Brain microvascular endothelial cell (primary cell): ENCODE data around the gene CPLANE2.
"Not testable (repeated sequence)": the region's sequence is repeated elsewhere in the genome, so short reads cannot be mapped to it uniquely, and the experiment has no call there.

Source experiments
- DNase-seq: peaks from one replicate; pipeline ENCODE4 v3.0.0-alpha.2; 2020
- H3K27ac ChIP-seq: fragments of 250-450 bp; sonication (Bioruptor Pico); 2 replicates; pipeline ENCODE4 v1.5.1; 2020; ENCODE audit warnings: mild to moderate bottlenecking, moderate library complexity
- H3K27me3 ChIP-seq: fragments of 250-450 bp; sonication (Bioruptor Pico); replicated peaks from 2 replicates; pipeline ENCODE4 v1.5.1; 2020; ENCODE audit warnings: mild to moderate bottlenecking
- H3K36me3 ChIP-seq: fragments of 250-450 bp; sonication (Bioruptor Pico); replicated peaks from 2 replicates; pipeline ENCODE4 v1.5.1; 2020; ENCODE audit warnings: mild to moderate bottlenecking
- H3K4me3 ChIP-seq: 2 replicates; pipeline ENCODE4 v1.5.1; 2011; ENCODE audit warnings: low read depth, mild to moderate bottlenecking, control low read depth, low read length, moderate library complexity
- in situ Hi-C: cut with HindIII; loops from 2 replicates; pipeline ENCODE4 v1.10.0; 2017; ENCODE audit warnings: low sequenced_read_pairs, low pct_ligation_motif_present
- TF ChIP-seq, protein P1 (sequence below): IDR thresholded peaks from 2 replicates; pipeline ENCODE4 v1.5.1; 2011; ENCODE audit warnings: low read depth, mild to moderate bottlenecking, moderate library complexity, low read length, control low read depth, inconsistent platforms; ENCODE audit errors: missing control alignments

Gene CPLANE2

DNA sequence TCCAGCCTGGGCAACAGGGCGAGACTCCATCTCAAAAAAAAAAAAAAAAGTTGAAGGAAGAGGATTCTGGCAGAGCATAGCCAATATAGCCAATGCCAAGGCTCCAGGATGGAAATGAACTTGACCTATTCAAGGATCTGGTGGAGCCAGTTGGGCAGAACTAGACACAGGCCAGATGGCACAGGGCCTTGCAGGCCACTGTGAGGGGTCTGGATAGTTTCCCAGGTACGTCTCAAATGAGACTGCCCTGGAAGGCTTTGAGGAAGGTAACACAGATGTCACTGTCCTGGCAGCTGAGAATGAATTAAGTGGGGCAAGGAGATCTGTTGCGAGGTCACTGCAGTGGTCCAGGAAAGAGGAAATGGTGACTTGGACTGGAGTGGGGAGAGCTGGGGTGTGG, 12.5 kb downstream of the CPLANE2 start:
- Histone ChIP-seq H3K27me3 (peaks cover 16% of the 10 kb centered on the region), H3K4me3 (no peak overlapping the region)
- TF ChIP-seq, protein P1, sequence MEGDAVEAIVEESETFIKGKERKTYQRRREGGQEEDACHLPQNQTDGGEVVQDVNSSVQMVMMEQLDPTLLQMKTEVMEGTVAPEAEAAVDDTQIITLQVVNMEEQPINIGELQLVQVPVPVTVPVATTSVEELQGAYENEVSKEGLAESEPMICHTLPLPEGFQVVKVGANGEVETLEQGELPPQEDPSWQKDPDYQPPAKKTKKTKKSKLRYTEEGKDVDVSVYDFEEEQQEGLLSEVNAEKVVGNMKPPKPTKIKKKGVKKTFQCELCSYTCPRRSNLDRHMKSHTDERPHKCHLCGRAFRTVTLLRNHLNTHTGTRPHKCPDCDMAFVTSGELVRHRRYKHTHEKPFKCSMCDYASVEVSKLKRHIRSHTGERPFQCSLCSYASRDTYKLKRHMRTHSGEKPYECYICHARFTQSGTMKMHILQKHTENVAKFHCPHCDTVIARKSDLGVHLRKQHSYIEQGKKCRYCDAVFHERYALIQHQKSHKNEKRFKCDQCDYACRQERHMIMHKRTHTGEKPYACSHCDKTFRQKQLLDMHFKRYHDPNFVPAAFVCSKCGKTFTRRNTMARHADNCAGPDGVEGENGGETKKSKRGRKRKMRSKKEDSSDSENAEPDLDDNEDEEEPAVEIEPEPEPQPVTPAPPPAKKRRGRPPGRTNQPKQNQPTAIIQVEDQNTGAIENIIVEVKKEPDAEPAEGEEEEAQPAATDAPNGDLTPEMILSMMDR = no peak

DNA sequence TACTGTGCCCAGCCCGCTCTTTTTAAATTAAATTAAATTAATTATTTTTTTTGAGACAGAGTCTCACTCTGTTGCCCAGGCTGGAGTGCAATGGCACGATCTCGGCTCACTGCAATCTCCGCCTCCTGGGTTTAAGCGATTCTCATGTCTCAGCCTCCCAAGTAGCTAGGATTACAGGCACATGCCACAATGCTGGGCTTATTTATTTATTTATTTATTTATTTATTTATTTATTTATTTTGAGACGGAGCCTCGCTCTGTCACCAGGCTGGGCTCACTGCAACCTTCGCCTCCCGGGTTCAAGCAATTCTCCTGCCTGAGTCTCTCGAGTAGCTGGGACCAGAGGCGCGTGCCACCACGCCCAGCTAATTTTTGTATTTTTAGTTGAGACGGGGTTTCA, 14.3 kb downstream of the CPLANE2 start:
- DNase-seq, H3K27ac ChIP-seq, H3K4me3 ChIP-seq, in situ Hi-C loops, H3K36me3 ChIP-seq: not testable (repeated sequence)
- H3K27me3 ChIP-seq = peaks cover 14% of the 10 kb centered on the region

More for the DNA sequence above, 12.5 kb downstream of the CPLANE2 start:
- H3K36me3 ChIP-seq = no peaks in the 10 kb centered on the region
- in situ Hi-C loops = no loop called here
- no peak overlapping the region for H3K27ac ChIP-seq
- DNase-seq = no peak

DNA sequence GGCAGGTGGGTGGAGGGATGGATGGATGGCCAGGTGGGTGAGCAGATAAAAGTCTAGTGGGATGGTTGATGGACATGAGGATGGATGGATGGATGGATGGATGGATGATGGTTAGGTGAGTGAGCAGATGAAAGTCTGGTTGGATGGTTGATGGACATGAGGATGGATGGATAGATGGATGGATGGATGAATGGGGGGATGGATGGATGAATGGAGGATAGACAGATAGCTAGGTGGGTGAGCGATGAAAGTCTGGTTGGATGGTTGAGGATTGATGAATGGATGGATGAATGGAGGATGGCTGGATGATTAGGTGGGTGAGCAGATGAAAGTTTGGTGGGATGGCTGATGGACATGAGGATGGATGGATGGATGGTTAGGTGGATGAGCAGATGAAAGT, 15.5 kb downstream of the CPLANE2 start:
- Histone ChIP-seq H3K36me3 (no peaks in the 10 kb centered on the region), H3K27me3 (peaks cover 2% of the 10 kb centered on the region), H3K27ac (no peak overlapping the region), H3K4me3 (no peak overlapping the region)
- in situ Hi-C loops = no loop called here
- TF ChIP-seq, protein P1 = no peak
- DNase-seq = no peak

DNA sequence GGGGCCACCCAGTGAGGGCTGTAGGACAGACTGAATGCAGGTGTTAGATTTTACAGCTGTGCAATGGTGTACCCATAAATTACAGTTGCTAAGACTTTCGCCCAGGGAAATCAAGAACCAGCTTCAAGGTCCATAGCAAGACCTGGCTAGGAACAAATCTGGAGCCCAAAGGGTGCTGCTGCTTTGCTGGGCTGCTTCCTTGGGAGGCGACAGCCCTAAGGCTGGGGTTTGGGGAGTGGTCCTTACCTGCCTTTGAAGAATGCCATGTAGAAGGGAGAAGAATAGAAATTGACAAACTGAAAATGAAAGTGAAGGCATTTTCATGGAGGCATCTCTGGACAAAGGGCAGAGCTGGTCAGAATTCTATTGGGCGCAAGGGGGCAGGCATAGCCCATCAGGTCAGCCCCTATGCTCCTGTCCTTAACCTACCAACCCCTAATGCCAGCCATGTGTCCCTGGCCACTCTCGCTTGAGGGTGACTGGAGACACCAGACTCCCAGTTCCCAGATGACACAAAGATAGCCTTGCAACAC, 16.9 kb downstream of the CPLANE2 start:
- TF ChIP-seq, protein P1 = no peak
- no peaks in the 10 kb centered on the region for H3K36me3 ChIP-seq
- no peak overlapping the region for H3K4me3 ChIP-seq
- no peaks in the 10 kb centered on the region for H3K27me3 ChIP-seq
- DNase-seq = no peak
- no peak overlapping the region for H3K27ac ChIP-seq
- in situ Hi-C loops = no loop called here

DNA sequence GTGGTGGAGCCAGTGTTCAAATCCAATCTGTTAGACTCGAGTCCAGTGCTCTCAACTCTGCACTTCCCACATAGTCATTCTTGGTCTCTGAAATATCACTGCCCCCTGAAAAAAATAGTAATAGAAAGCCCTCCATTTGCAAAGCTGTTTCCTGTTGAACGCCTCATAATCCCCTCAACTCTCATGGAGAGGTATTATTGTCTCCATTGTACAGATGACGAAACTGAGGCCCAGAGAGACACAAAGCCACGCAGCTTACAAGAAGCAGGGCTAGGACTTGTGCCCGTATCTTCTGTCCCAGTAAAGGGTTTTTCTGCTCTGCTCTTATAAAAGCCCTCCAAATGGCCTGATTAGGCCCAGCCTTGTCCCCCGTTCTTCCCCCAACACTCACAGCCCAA, 18.3 kb downstream of the CPLANE2 start:
- DNase-seq = no peak
- no peaks in the 10 kb centered on the region for H3K27me3 ChIP-seq
- H3K4me3 ChIP-seq = no peak overlapping the region
- H3K36me3 ChIP-seq = no peaks in the 10 kb centered on the region
- in situ Hi-C loops = no loop called here
- H3K27ac ChIP-seq = no peak overlapping the region
- TF ChIP-seq, protein P1 = no peak

DNA sequence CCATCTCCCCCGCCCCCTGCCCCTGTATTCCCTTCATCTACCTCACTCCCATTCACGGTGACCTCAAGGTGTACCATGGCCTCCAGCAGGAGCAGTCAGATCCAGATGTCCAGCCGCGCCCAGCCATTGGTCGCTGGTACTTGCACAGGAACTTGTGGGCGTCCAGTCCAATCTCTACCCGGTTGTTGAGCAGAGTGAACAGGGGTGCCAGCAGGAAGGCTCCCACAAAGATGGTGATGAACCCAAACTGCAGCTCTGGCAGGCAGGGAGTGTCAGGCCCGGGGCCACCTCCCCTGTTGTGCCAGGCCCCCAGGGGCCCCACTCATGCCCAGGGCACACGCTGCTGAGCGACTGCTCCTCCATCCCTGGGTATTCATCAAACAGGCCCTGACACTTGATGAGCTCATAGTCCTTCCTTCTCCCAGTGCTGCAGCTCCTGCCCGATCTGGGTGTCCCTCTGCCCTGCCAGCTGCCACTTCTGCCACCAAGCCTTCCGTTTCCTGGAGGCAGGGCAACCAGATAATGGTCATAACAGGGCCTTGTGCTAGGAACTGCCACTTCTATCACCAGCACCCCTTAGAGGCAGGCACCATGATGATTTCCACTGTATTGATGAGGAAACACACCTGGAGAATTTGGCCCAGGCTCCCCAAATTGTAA, 18.8 kb downstream of the CPLANE2 start:
- TF ChIP-seq, protein P1 = no peak
- H3K36me3 ChIP-seq = no peaks in the 10 kb centered on the region
- H3K27ac ChIP-seq = no peak overlapping the region
- in situ Hi-C loops = no loop called here
- no peak for DNase-seq
- H3K4me3 ChIP-seq = no peak overlapping the region
- H3K27me3 ChIP-seq = no peaks in the 10 kb centered on the region
